ENCODE results near the gene YIPF6.
"Not testable (repeated sequence)": the region's sequence is repeated elsewhere in the genome, so short reads cannot be mapped to it uniquely, and the experiment has no call there.

YIPF6 gene

GRCh38 chrX:68534691-68535090 lies 35.8 kb downstream of the YIPF6 start:
- H4K20me1 ChIP-seq = no peaks in the 10 kb centered on the region; a peak in 2 of 22 replicates
- no peak overlapping the region for H3K27ac ChIP-seq
- H3K4me2 ChIP-seq = no peak overlapping the region
- H3K4me1 ChIP-seq = no peaks in the 10 kb centered on the region
- peaks cover 3 to 50% (median 32%) of the 10 kb centered on the region in 11 experiments; a peak in 19 of 22 replicates for H3K36me3 ChIP-seq
- no peak for TF ChIP-seq Cebpa-rat (IDR thresholded peaks at IDR 0.05)
- no peak overlapping the region for H3K9ac ChIP-seq
- peaks cover 60 to 96% (median 88%) of the 10 kb centered on the region in 11 experiments for H3K27me3 ChIP-seq
- H3K4me3 ChIP-seq = no peak overlapping the region
- H3K9me3 ChIP-seq (replicated peaks in 1 of 11) = no peaks in the 10 kb centered on the region; a peak in 1 of 22 replicates

DNA sequence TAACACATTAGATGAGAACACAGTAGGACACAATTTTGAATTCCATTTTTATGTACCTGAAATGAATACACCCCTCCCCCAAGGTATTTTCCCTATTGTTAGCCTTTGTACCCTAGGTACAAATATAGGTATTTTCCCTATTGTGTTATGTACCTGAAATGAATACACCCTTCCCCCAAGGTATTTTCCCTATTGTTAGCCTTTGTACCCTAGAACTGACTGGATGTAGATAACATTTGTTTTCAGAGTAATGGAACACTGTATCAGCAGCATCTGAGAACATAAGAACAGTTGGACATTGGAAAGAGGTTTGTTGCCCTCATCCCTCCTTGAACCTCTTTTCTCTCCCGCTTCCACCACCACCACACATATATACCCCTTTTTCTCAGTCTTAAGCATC lies 37.6 kb downstream of the YIPF6 start:
- peaks cover 0 to 32% (median 16%) of the 10 kb centered on the region in 11 experiments; a peak in 16 of 22 replicates for H3K36me3 ChIP-seq
- no peaks in the 10 kb centered on the region for H3K4me1 ChIP-seq
- peaks cover 47 to 96% (median 87%) of the 10 kb centered on the region in 11 experiments for H3K27me3 ChIP-seq
- no peak overlapping the region for H3K27ac ChIP-seq
- no peak overlapping the region for H3K4me3 ChIP-seq
- no peak overlapping the region for H3K9ac ChIP-seq
- H3K4me2 ChIP-seq = no peak overlapping the region
- no peak for TF ChIP-seq Cebpa-rat (IDR thresholded peaks at IDR 0.05)
- peaks cover 0 to 9% (median 6%) of the 10 kb centered on the region in 11 experiments; a peak in 14 of 22 replicates for H3K9me3 ChIP-seq (replicated peaks in 1 of 11)
- H4K20me1 ChIP-seq = no peaks in the 10 kb centered on the region; a peak in 1 of 22 replicates

- peaks cover 0 to 28% (median 13%) of the 10 kb centered on the region in 11 experiments; a peak in 16 of 22 replicates for H3K36me3 ChIP-seq
- no peak overlapping the region for H3K4me3 ChIP-seq
- no peaks in the 10 kb centered on the region; a peak in 1 of 22 replicates for H4K20me1 ChIP-seq
- H3K4me1 ChIP-seq = no peaks in the 10 kb centered on the region
- H3K9me3 ChIP-seq (replicated peaks in 1 of 11) = peaks cover 0 to 13% (median 11%) of the 10 kb centered on the region in 11 experiments; a peak in 14 of 22 replicates
- no peak overlapping the region for H3K4me2 ChIP-seq
- peaks cover 43 to 96% (median 86%) of the 10 kb centered on the region in 11 experiments for H3K27me3 ChIP-seq
- H3K9ac ChIP-seq = no peak overlapping the region
- no peak for TF ChIP-seq Cebpa-rat (IDR thresholded peaks at IDR 0.05)
- no peak overlapping the region for H3K27ac ChIP-seq
Observed at GRCh38 chrX:68536884-68537283, 38.0 kb downstream of the YIPF6 start.

- no peaks in the 10 kb centered on the region for H3K36me3 ChIP-seq
- no peak overlapping the region for H3K4me2 ChIP-seq
- no peak for TF ChIP-seq Cebpa-rat (IDR thresholded peaks at IDR 0.05)
Observed at GRCh38 chrX:68550193-68550592, 51.3 kb downstream of the YIPF6 start.

DNA sequence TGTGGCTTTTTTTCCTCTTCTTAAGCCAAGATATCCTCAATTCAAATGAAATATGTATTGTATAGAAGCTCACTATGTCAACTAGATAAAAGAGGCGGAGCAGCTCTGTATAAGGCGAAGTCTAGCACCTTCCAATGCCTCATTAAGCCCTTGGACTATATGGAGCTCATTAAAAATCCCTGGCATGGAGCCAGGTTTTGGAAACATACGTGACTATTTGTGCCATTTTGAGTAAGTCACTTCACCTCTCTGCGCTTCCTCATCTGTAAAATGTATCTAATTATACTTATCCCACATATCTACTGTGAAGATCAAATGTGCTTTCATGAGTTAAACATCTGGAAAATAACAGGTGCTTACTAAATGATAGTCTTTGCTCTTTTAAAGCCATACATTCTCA lies 57.2 kb downstream of the YIPF6 start:
- Histone ChIP-seq H3K9ac (no peak overlapping the region), H3K4me3 (no peak overlapping the region), H3K4me1 (no peaks in the 10 kb centered on the region), H3K27ac (no peak overlapping the region), H4K20me1 (no peaks in the 10 kb centered on the region), H3K4me2 (no peak overlapping the region), H3K9me3 (replicated peaks in 1 of 11) (peaks cover 19 to 35% (median 28%) of the 10 kb centered on the region in 11 experiments; a peak in 21 of 22 replicates), H3K27me3 (peaks cover 6 to 45% (median 32%) of the 10 kb centered on the region in 11 experiments; a peak in 21 of 22 replicates), H3K36me3 (no peaks in the 10 kb centered on the region)
- TF ChIP-seq Cebpa-rat (IDR thresholded peaks at IDR 0.05) = no peak

More at GRCh38 chrX:68550193-68550592, 51.3 kb downstream of the YIPF6 start:
- no peaks in the 10 kb centered on the region for H4K20me1 ChIP-seq
- H3K27me3 ChIP-seq = peaks cover 7 to 40% (median 26%) of the 10 kb centered on the region in 11 experiments; a peak in 21 of 22 replicates
- no peaks in the 10 kb centered on the region for H3K4me1 ChIP-seq
- no peak overlapping the region for H3K9ac ChIP-seq
- H3K27ac ChIP-seq = no peak overlapping the region
- no peaks in the 10 kb centered on the region for H3K9me3 ChIP-seq (replicated peaks in 1 of 11)
- H3K4me3 ChIP-seq = no peak overlapping the region

DNA sequence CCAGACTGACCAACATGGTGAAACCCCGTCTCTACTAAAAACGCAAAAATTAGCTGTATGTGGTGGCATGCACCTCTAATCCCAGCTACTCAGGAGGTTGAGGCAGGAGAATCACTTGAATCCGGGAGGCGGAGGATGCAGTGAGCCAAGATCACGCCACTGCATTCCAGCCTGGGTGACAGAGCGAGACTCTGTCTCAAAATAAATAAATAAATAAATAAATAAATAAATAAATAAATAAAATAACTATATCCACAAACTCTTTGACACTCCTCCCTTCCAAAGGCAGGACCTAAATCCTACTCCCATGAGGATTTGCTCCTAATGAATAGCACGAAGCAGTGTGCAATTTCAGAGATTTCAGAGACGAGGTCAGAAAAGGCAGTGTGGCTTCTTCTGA lies 58.3 kb downstream of the YIPF6 start:
- Histone ChIP-seq H3K9me3 (replicated peaks in 1 of 11) (peaks cover 23 to 39% (median 29%) of the 10 kb centered on the region in 11 experiments; a peak in 21 of 22 replicates), H3K27me3 (peaks cover 6 to 55% (median 34%) of the 10 kb centered on the region in 11 experiments; a peak in 21 of 22 replicates)
- not testable (repeated sequence) for H4K20me1 ChIP-seq, H3K4me1 ChIP-seq, H3K27ac ChIP-seq, H3K4me3 ChIP-seq, H3K9ac ChIP-seq, H3K4me2 ChIP-seq, H3K36me3 ChIP-seq

DNA sequence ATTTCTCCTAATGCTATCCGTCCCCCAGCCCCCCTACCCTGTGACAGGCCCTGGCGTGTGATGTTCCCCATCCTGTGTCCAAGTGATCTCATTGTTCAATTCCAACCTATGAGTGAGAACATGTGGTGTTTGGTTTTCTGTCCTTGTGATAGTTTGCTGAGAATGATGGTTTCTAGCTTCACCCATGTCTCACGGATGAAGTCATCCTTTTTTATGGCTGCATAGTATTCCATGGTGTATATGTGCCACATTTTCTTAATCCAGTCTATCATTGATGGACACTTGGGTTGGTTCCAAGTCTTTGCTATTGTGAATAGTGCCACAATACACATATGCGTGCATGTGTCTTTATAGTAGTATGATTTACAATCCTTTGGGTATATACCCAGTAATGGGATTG lies 61.1 kb downstream of the YIPF6 start:
- not testable (repeated sequence) for H3K27ac ChIP-seq, H3K9ac ChIP-seq, H3K4me1 ChIP-seq, H3K4me2 ChIP-seq, H4K20me1 ChIP-seq, H3K4me3 ChIP-seq, H3K36me3 ChIP-seq
- peaks cover 22 to 64% (median 47%) of the 10 kb centered on the region in 11 experiments for H3K27me3 ChIP-seq
- peaks cover 23 to 47% (median 29%) of the 10 kb centered on the region in 11 experiments; a peak in 21 of 22 replicates for H3K9me3 ChIP-seq (replicated peaks in 1 of 11)

- Histone ChIP-seq H4K20me1 (no peaks in the 10 kb centered on the region), H3K9me3 (replicated peaks in 1 of 11) (peaks cover 4 to 25% (median 9%) of the 10 kb centered on the region in 11 experiments; a peak in 12 of 22 replicates), H3K4me3 (no peak overlapping the region), H3K9ac (no peak overlapping the region), H3K36me3 (no peaks in the 10 kb centered on the region), H3K4me1 (peaks cover 11 to 24% (median 19%) of the 10 kb centered on the region in 10 experiments; a peak in 18 of 20 replicates), H3K27me3 (peaks cover 48 to 82% (median 75%) of the 10 kb centered on the region in 11 experiments), H3K4me2 (no peak overlapping the region), H3K27ac (no peak overlapping the region)
- TF ChIP-seq Cebpa-rat (IDR thresholded peaks at IDR 0.05) = no peak
Observed at GRCh38 chrX:68568136-68568535, 69.3 kb downstream of the YIPF6 start.

GRCh38 chrX:68570598-68570997 lies 71.7 kb downstream of the YIPF6 start:
- H3K9me3 ChIP-seq (replicated peaks in 1 of 11) = peaks cover 4 to 20% (median 9%) of the 10 kb centered on the region in 11 experiments; a peak in 12 of 22 replicates
- no peak overlapping the region for H3K9ac ChIP-seq
- no peak overlapping the region for H3K4me3 ChIP-seq
- TF ChIP-seq Cebpa-rat (IDR thresholded peaks at IDR 0.05) = no peak
- H3K27me3 ChIP-seq = peaks cover 32 to 78% (median 65%) of the 10 kb centered on the region in 11 experiments
- no peak overlapping the region for H3K27ac ChIP-seq
- peaks cover 11 to 24% (median 19%) of the 10 kb centered on the region in 10 experiments; a peak in 18 of 20 replicates for H3K4me1 ChIP-seq
- H4K20me1 ChIP-seq = no peaks in the 10 kb centered on the region
- no peaks in the 10 kb centered on the region for H3K36me3 ChIP-seq
- H3K4me2 ChIP-seq = peak overlapping the region in 10 of 11 experiments; percentile 1 to 42 (median 24); a peak in 16 of 22 replicates

DNA sequence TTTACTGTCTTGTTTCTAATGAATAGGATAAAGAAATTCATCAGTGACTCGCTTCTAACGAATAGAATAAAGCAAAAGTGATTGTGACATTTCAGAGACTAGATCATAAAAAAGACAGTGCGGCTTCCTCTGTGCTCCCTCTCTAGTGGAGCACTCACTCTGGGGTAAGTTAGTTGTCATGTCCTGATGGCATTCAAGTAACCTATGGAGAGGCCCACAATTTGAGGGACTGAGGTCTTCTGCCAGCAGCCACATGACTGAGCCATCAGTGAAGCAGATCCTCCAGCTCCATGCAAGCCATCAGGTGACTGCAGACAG lies 72.4 kb downstream of the YIPF6 start:
- Histone ChIP-seq H3K9ac (no peak overlapping the region), H3K36me3 (no peaks in the 10 kb centered on the region), H4K20me1 (no peaks in the 10 kb centered on the region), H3K4me3 (no peak overlapping the region), H3K9me3 (replicated peaks in 1 of 11) (peaks cover 4 to 20% (median 9%) of the 10 kb centered on the region in 11 experiments; a peak in 12 of 22 replicates), H3K27ac (peak overlapping the region in 6 of 11 experiments; percentile 2 to 53 (median 23); a peak in 10 of 22 replicates), H3K4me2 (peak overlapping the region in 7 of 11 experiments; percentile 3 to 50 (median 24); a peak in 11 of 22 replicates), H3K4me1 (peaks cover 11 to 24% (median 19%) of the 10 kb centered on the region in 10 experiments; a peak in 18 of 20 replicates), H3K27me3 (peaks cover 32 to 73% (median 65%) of the 10 kb centered on the region in 11 experiments)
- no peak for TF ChIP-seq Cebpa-rat (IDR thresholded peaks at IDR 0.05)
